ENCODE results near the gene ACER3.

Gene ACER3

GRCh38 chr11:77062924-77063323 is 202.2 kb downstream of the ACER3 start:
- no peak for TF ChIP-seq ZNF70 (CRISPR knock-in tag; IDR thresholded peaks at IDR 0.05)
- TF ChIP-seq TCF4 (CRISPR knock-in tag; IDR thresholded peaks at IDR 0.05; ENCODE audit: borderline replicate concordance): no peak
- no peak for TF ChIP-seq ESRRG (CRISPR knock-in tag; IDR thresholded peaks at IDR 0.05)
- no peak for TF ChIP-seq PATZ1 (CRISPR knock-in tag; IDR thresholded peaks at IDR 0.05; ENCODE audit: borderline replicate concordance)
- TF ChIP-seq ZFP30 (CRISPR knock-in tag; IDR thresholded peaks at IDR 0.05): no peak
- no peak for TF ChIP-seq CSRNP3 (CRISPR knock-in tag; IDR thresholded peaks at IDR 0.05)
- no peak for TF ChIP-seq ARNTL (CRISPR knock-in tag; IDR thresholded peaks at IDR 0.05; ENCODE audit: borderline replicate concordance, low read depth)
- no peak for ATAC-seq

GRCh38 chr11:77063407-77063806 is 202.7 kb downstream of the ACER3 start:
- TF ChIP-seq GLIS3 (CRISPR knock-in tag; IDR thresholded peaks at IDR 0.05) (no peak), ZNF70 (CRISPR knock-in tag; IDR thresholded peaks at IDR 0.05) (no peak), BACH2 (CRISPR knock-in tag; IDR thresholded peaks at IDR 0.05; ENCODE audit: borderline replicate concordance) (no peak), ISL1 (CRISPR knock-in tag; IDR thresholded peaks at IDR 0.05) (no peak), SNAI2 (CRISPR knock-in tag; IDR thresholded peaks at IDR 0.05) (no peak), RARB (CRISPR knock-in tag; IDR thresholded peaks at IDR 0.05) (no peak), POU6F1 (CRISPR knock-in tag; IDR thresholded peaks at IDR 0.05; ENCODE audit: borderline replicate concordance, low read depth) (no peak), ESRRG (CRISPR knock-in tag; IDR thresholded peaks at IDR 0.05) (no peak), CSDC2 (CRISPR knock-in tag; IDR thresholded peaks at IDR 0.05) (no peak), TCF4 (CRISPR knock-in tag; IDR thresholded peaks at IDR 0.05; ENCODE audit: borderline replicate concordance) (no peak), ZFP30 (CRISPR knock-in tag; IDR thresholded peaks at IDR 0.05) (no peak), CREB5 (CRISPR knock-in tag; IDR thresholded peaks at IDR 0.05; ENCODE audit: low read depth) (no peak), ZNF8 (CRISPR knock-in tag; IDR thresholded peaks at IDR 0.05) (no peak)
- ATAC-seq: no peak

GRCh38 chr11:77063861-77064260 is 203.1 kb downstream of the ACER3 start:
- no peak for ATAC-seq
- no peak for TF ChIP-seq ARNTL (CRISPR knock-in tag; IDR thresholded peaks at IDR 0.05; ENCODE audit: borderline replicate concordance, low read depth)
- no peak for TF ChIP-seq TOX (CRISPR knock-in tag; IDR thresholded peaks at IDR 0.05; ENCODE audit: borderline replicate concordance)
- TF ChIP-seq BACH2 (CRISPR knock-in tag; IDR thresholded peaks at IDR 0.05; ENCODE audit: borderline replicate concordance): no peak
- TF ChIP-seq ZC3H10 (CRISPR knock-in tag; IDR thresholded peaks at IDR 0.05): no peak
- no peak for TF ChIP-seq PATZ1 (CRISPR knock-in tag; IDR thresholded peaks at IDR 0.05; ENCODE audit: borderline replicate concordance)
- TF ChIP-seq GLIS3 (CRISPR knock-in tag; IDR thresholded peaks at IDR 0.05): no peak
- TF ChIP-seq CSDC2 (CRISPR knock-in tag; IDR thresholded peaks at IDR 0.05): no peak
- TF ChIP-seq ZFP3 (CRISPR knock-in tag; IDR thresholded peaks at IDR 0.05): no peak

- no peak for ATAC-seq
- no peak for TF ChIP-seq PATZ1 (CRISPR knock-in tag; IDR thresholded peaks at IDR 0.05; ENCODE audit: borderline replicate concordance)
- TF ChIP-seq ZNF70 (CRISPR knock-in tag; IDR thresholded peaks at IDR 0.05): no peak
- no peak for TF ChIP-seq RARB (CRISPR knock-in tag; IDR thresholded peaks at IDR 0.05)
- TF ChIP-seq ISL1 (CRISPR knock-in tag; IDR thresholded peaks at IDR 0.05): no peak
- TF ChIP-seq CSDC2 (CRISPR knock-in tag; IDR thresholded peaks at IDR 0.05): no peak
- TF ChIP-seq ZFP30 (CRISPR knock-in tag; IDR thresholded peaks at IDR 0.05): no peak
- no peak for TF ChIP-seq ARNTL (CRISPR knock-in tag; IDR thresholded peaks at IDR 0.05; ENCODE audit: borderline replicate concordance, low read depth)
- TF ChIP-seq ESRRG (CRISPR knock-in tag; IDR thresholded peaks at IDR 0.05): no peak
- TF ChIP-seq ZC3H10 (CRISPR knock-in tag; IDR thresholded peaks at IDR 0.05): no peak
- no peak for TF ChIP-seq TOX (CRISPR knock-in tag; IDR thresholded peaks at IDR 0.05; ENCODE audit: borderline replicate concordance)
- no peak for TF ChIP-seq TCF4 (CRISPR knock-in tag; IDR thresholded peaks at IDR 0.05; ENCODE audit: borderline replicate concordance)
- no peak for TF ChIP-seq ZNF8 (CRISPR knock-in tag; IDR thresholded peaks at IDR 0.05)
- no peak for TF ChIP-seq PPARA (CRISPR knock-in tag; IDR thresholded peaks at IDR 0.05; ENCODE audit: borderline replicate concordance)
- TF ChIP-seq CREB5 (CRISPR knock-in tag; IDR thresholded peaks at IDR 0.05; ENCODE audit: low read depth): no peak
- TF ChIP-seq OSR1 (CRISPR knock-in tag; IDR thresholded peaks at IDR 0.05): no peak
- TF ChIP-seq ZNF565 (CRISPR knock-in tag; conservative IDR thresholded peaks at IDR 0.05; ENCODE audit: low read depth): no peak
Measured at GRCh38 chr11:77064648-77065217, 204.0 kb downstream of the ACER3 start.

Measured in SK-N-SH treated with all-trans-retinoic acid at 6 μM for 48 hours (cell line).